ENCODE results near the gene RCHY1.
"Not testable (repeated sequence)": the region's sequence is repeated elsewhere in the genome, so short reads cannot be mapped to it uniquely, and the experiment has no call there.

Gene RCHY1

GRCh38 chr4:75549019-75549418 lies 34.8 kb upstream of the RCHY1 start:
- DNase-seq: no peak
- 0 out of 2 replicates have a peak, but pooled peaks cover 3% of the 10 kb centered on the region for H3K36me3 ChIP-seq
- no peak overlapping the region for H3K4me3 ChIP-seq (ENCODE audit: low read depth, low read length)
- H3K27ac ChIP-seq: no peak overlapping the region
- H3K9me3 ChIP-seq (ENCODE audit: severe bottlenecking): no peaks in the 10 kb centered on the region
- no peak for TF ChIP-seq CTCF (IDR thresholded peaks at IDR 0.05; ENCODE audit: low read depth, low read length)
- H3K27me3 ChIP-seq (ENCODE audit: insufficient read depth, low read depth, severe bottlenecking): no peaks in the 10 kb centered on the region

GRCh38 chr4:75547647-75548387 lies 33.6 kb upstream of the RCHY1 start:
- Histone ChIP-seq H3K27ac (no peak overlapping the region), H3K4me3 (ENCODE audit: low read depth, low read length) (no peak overlapping the region), H3K36me3 (0 out of 2 replicates have a peak, but pooled peaks cover 3% of the 10 kb centered on the region), H3K27me3 (ENCODE audit: insufficient read depth, low read depth, severe bottlenecking) (no peaks in the 10 kb centered on the region), H3K9me3 (ENCODE audit: severe bottlenecking) (no peaks in the 10 kb centered on the region)
- DNase-seq: no peak
- no peak for TF ChIP-seq CTCF (IDR thresholded peaks at IDR 0.05; ENCODE audit: low read depth, low read length)

- Histone ChIP-seq H3K9me3 (ENCODE audit: severe bottlenecking) (no peaks in the 10 kb centered on the region), H3K27ac (no peak overlapping the region), H3K4me3 (ENCODE audit: low read depth, low read length) (no peak overlapping the region), H3K27me3 (ENCODE audit: insufficient read depth, low read depth, severe bottlenecking) (no peaks in the 10 kb centered on the region), H3K36me3 (0 out of 2 replicates have a peak, but pooled peaks cover 3% of the 10 kb centered on the region)
- no peak for TF ChIP-seq CTCF (IDR thresholded peaks at IDR 0.05; ENCODE audit: low read depth, low read length)
- DNase-seq: peak; percentile 22
Observed at GRCh38 chr4:75545526-75545925, 31.3 kb upstream of the RCHY1 start.

- no peak for TF ChIP-seq CTCF (IDR thresholded peaks at IDR 0.05; ENCODE audit: low read depth, low read length)
- Histone ChIP-seq H3K27ac (no peak overlapping the region), H3K36me3 (0 out of 2 replicates have a peak, but pooled peaks cover 3% of the 10 kb centered on the region), H3K27me3 (ENCODE audit: insufficient read depth, low read depth, severe bottlenecking) (no peaks in the 10 kb centered on the region), H3K9me3 (ENCODE audit: severe bottlenecking) (no peaks in the 10 kb centered on the region), H3K4me3 (ENCODE audit: low read depth, low read length) (no peak overlapping the region)
- no peak for DNase-seq
Observed at GRCh38 chr4:75544870-75545269, 30.7 kb upstream of the RCHY1 start.

GRCh38 chr4:75544220-75544619 lies 30.0 kb upstream of the RCHY1 start:
- DNase-seq; H3K9me3 ChIP-seq (ENCODE audit: severe bottlenecking); H3K27ac ChIP-seq; H3K27me3 ChIP-seq (ENCODE audit: insufficient read depth, low read depth, severe bottlenecking); H3K36me3 ChIP-seq; H3K4me3 ChIP-seq (ENCODE audit: low read depth, low read length): not testable (repeated sequence)

GRCh38 chr4:75542824-75543223 lies 28.6 kb upstream of the RCHY1 start:
- TF ChIP-seq CTCF (IDR thresholded peaks at IDR 0.05; ENCODE audit: low read depth, low read length): no peak
- 0 out of 2 replicates have a peak, but pooled peaks cover 3% of the 10 kb centered on the region for H3K36me3 ChIP-seq
- H3K27ac ChIP-seq: no peak overlapping the region
- no peaks in the 10 kb centered on the region for H3K27me3 ChIP-seq (ENCODE audit: insufficient read depth, low read depth, severe bottlenecking)
- H3K9me3 ChIP-seq (ENCODE audit: severe bottlenecking): no peaks in the 10 kb centered on the region
- no peak for DNase-seq
- H3K4me3 ChIP-seq (ENCODE audit: low read depth, low read length): no peak overlapping the region

GRCh38 chr4:75537308-75537707 lies 23.1 kb upstream of the RCHY1 start:
- not testable (repeated sequence) for H3K9me3 ChIP-seq (ENCODE audit: severe bottlenecking); DNase-seq; H3K36me3 ChIP-seq

GRCh38 chr4:75533926-75534325 lies 19.7 kb upstream of the RCHY1 start:
- not testable (repeated sequence) for DNase-seq; H3K4me3 ChIP-seq (ENCODE audit: low read depth, low read length); H3K9me3 ChIP-seq (ENCODE audit: severe bottlenecking); H3K27ac ChIP-seq; H3K36me3 ChIP-seq; H3K27me3 ChIP-seq (ENCODE audit: insufficient read depth, low read depth, severe bottlenecking)

More at GRCh38 chr4:75537308-75537707, 23.1 kb upstream of the RCHY1 start:
- not testable (repeated sequence) for H3K27me3 ChIP-seq (ENCODE audit: insufficient read depth, low read depth, severe bottlenecking); H3K27ac ChIP-seq; H3K4me3 ChIP-seq (ENCODE audit: low read depth, low read length)

GRCh38 chr4:75533339-75533887 lies 19.2 kb upstream of the RCHY1 start:
- H3K27ac ChIP-seq; H3K27me3 ChIP-seq (ENCODE audit: insufficient read depth, low read depth, severe bottlenecking); DNase-seq; H3K4me3 ChIP-seq (ENCODE audit: low read depth, low read length); H3K9me3 ChIP-seq (ENCODE audit: severe bottlenecking): not testable (repeated sequence)
- H3K36me3 ChIP-seq: peaks cover 10% of the 10 kb centered on the region
